Ascending aorta (tissue), 2 donors: Measurements from ENCODE around the gene MSS51. TPM values are rescaled to one million over a fixed set of nuclear protein-coding genes. Genes with fewer than 3 reads are reported as not detected.

Source experiments
- DNase-seq, 2 donors: peaks; one replicate each; pipeline ENCODE4 v3.0.0-alpha.2; 2019; ENCODE audit warnings: low spot score in 2 of 2
- H3K27ac ChIP-seq, 2 donors: fragments of 200-600 bp; sonication (generic); one replicate each; pipeline ENCODE4 v1.5.1; 2016 to 2017; ENCODE audit warnings: mild to moderate bottlenecking in 1 of 2
- H3K27me3 ChIP-seq: fragments of 200-600 bp; sonication (generic); one replicate; pipeline ENCODE4 v1.5.1; 2017
- H3K36me3 ChIP-seq, 2 donors: fragments of 200-600 bp; sonication (generic); one replicate each; pipeline ENCODE4 v1.5.1; 2016
- H3K4me1 ChIP-seq, 2 donors: fragments of 200-600 bp; sonication (generic); one replicate each; pipeline ENCODE4 v1.5.1; 2016 to 2017; ENCODE audit warnings: mild to moderate bottlenecking in 1 of 2
- H3K4me3 ChIP-seq, 2 donors: fragments of 200-600 bp; sonication (generic); one replicate each; pipeline ENCODE4 v1.5.1; 2016 to 2017; ENCODE audit warnings: mild to moderate bottlenecking in 1 of 2
- H3K9me3 ChIP-seq, 2 donors: fragments of 200-600 bp; sonication (generic); one replicate each; pipeline ENCODE4 v1.5.1; 2016
- intact Hi-C: fragments of 100-400 bp; cut with DNase I; formaldehyde crosslinking; loops from one replicate; pipeline ENCODE4 v1.15.1; 2023
- total RNA-seq: library from RNA; depleted of rRNA; stranded (reverse); fragments of >200 nt; gene quantifications from one replicate; pipeline ENCODE4 v1.1.0, GENCODE V29; 2016
- TF ChIP-seq, protein P1 (sequence below), 3 experiments: fragments of 200-600 bp in 2 of 3; fragments of 450-650 bp in 1 of 3; sonication (generic) in 2 of 3; IDR thresholded peaks; one replicate each; pipeline ENCODE4 v1.5.1; 2016 to 2019; ENCODE audit warnings: antibody characterized with exemption in 3 of 3, mild to moderate bottlenecking in 1 of 3, moderate library complexity in 1 of 3

Gene MSS51
- total RNA-seq, 1 donor from 2014 or later = not detected

DNA sequence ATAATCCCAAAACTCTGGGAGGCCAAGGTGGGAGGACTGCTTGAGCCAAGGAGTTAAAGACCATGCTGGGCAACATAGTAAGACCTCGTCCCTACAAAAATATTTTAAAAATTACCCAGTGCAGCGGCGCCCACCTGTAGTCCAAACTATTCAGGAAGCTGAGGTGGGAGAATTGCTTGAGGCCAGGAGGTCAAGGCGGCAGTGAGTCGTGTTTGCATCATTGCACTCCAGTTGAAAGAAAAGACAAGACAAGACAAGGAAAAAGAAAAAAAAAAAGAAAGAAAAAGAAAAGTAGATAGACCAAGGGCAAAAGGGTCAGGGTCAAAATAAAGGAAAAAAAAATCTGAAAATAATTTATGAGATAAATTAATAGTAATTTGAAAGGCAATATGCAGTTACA lies 25.3 kb downstream of the MSS51 start:
- TF ChIP-seq, protein P1, sequence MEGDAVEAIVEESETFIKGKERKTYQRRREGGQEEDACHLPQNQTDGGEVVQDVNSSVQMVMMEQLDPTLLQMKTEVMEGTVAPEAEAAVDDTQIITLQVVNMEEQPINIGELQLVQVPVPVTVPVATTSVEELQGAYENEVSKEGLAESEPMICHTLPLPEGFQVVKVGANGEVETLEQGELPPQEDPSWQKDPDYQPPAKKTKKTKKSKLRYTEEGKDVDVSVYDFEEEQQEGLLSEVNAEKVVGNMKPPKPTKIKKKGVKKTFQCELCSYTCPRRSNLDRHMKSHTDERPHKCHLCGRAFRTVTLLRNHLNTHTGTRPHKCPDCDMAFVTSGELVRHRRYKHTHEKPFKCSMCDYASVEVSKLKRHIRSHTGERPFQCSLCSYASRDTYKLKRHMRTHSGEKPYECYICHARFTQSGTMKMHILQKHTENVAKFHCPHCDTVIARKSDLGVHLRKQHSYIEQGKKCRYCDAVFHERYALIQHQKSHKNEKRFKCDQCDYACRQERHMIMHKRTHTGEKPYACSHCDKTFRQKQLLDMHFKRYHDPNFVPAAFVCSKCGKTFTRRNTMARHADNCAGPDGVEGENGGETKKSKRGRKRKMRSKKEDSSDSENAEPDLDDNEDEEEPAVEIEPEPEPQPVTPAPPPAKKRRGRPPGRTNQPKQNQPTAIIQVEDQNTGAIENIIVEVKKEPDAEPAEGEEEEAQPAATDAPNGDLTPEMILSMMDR (IDR thresholded peaks at IDR 0.05) = no peak
- intact Hi-C loops = no loop called here
- H3K4me1 ChIP-seq = peaks cover 3 to 7% of the 10 kb centered on the region in 2 donors

DNA sequence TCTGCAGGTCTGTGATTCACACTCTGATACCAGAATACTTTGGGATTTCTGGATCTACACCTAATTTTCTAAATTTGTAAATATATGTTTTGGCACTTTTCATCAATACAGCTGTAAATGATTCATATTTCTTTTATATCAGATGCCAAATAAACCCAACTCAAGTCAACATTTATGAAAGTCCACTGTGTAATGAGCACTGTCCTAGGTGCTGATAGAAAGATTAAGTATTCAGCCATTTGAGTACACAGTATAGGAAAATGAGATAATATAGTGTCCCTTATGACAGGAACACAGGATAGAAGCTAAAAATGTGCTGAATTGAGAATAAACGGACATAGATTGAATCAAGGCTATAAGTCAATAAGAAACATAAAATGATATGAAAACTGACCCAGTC lies 25.9 kb downstream of the MSS51 start:
- TF ChIP-seq, protein P1 (IDR thresholded peaks at IDR 0.05) = no peak
- Histone ChIP-seq H3K9me3 (no peaks in the 10 kb centered on the region), H3K4me1 (peaks cover 3 to 6% of the 10 kb centered on the region in 2 donors), H3K36me3 (peaks cover 0 to 11% of the 10 kb centered on the region in 2 donors), H3K27ac (no peak overlapping the region), H3K27me3 (no peaks in the 10 kb centered on the region), H3K4me3 (no peak overlapping the region)
- no peak for DNase-seq
- intact Hi-C loops = no loop called here

More for the DNA sequence above, 25.3 kb downstream of the MSS51 start:
- no peaks in the 10 kb centered on the region for H3K27me3 ChIP-seq
- no peak for DNase-seq
- H3K9me3 ChIP-seq = no peaks in the 10 kb centered on the region
- no peak overlapping the region for H3K27ac ChIP-seq
- no peak overlapping the region for H3K4me3 ChIP-seq
- peaks cover 0 to 11% of the 10 kb centered on the region in 2 donors for H3K36me3 ChIP-seq

DNA sequence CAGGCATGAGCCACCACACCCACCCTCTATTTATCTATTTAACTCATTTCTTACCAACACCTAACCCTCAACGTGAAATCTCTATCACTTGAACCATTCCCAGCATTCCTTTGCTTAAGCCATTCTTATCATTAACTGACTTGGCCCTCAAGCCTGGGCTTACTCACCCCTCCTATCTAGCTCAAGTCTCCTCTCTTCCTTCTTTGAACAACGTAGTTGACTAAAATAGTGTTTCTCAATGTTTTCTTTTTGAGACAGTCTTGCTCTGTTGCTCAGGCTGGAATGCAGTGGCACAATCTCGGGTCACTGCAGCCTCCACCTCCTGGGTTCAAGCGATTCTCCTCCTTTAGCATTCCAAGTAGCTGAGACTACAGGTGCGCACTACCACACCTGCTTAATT lies 26.5 kb downstream of the MSS51 start:
- H3K27ac ChIP-seq = no peak overlapping the region
- no peak for DNase-seq
- H3K4me3 ChIP-seq = no peak overlapping the region
- TF ChIP-seq, protein P1 (IDR thresholded peaks at IDR 0.05) = no peak
- intact Hi-C loops = no loop called here
- peaks cover 0 to under 1% of the 10 kb centered on the region in 2 donors for H3K4me1 ChIP-seq
- no peaks in the 10 kb centered on the region for H3K27me3 ChIP-seq
- peaks cover 0 to 11% of the 10 kb centered on the region in 2 donors for H3K36me3 ChIP-seq
- no peaks in the 10 kb centered on the region for H3K9me3 ChIP-seq

DNA sequence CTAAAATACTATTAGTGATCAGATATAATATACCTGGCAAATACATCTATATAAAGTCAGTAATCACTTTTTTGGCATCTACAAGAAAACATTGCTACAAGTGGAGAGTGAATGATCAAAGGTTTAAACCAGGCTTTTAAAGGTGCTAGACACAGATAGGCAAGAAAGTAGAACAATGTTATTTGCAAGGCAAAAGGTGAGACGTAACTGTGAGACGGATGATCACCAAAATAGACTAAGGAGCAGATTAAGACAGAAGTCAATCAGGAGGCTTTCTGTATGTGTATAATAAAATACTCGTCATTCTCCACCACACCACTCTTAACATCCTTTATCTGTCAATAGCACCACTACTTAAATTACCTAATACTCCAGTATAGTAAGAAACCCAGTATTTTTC lies 27.8 kb downstream of the MSS51 start:
- no peak for DNase-seq
- Histone ChIP-seq H3K4me1 (no peaks in the 10 kb centered on the region), H3K9me3 (no peaks in the 10 kb centered on the region), H3K4me3 (no peak overlapping the region), H3K27ac (no peak overlapping the region), H3K36me3 (peaks cover 0 to 16% of the 10 kb centered on the region in 2 donors), H3K27me3 (no peaks in the 10 kb centered on the region)
- intact Hi-C loops = no loop called here
- TF ChIP-seq, protein P1 (IDR thresholded peaks at IDR 0.05) = no peak

DNA sequence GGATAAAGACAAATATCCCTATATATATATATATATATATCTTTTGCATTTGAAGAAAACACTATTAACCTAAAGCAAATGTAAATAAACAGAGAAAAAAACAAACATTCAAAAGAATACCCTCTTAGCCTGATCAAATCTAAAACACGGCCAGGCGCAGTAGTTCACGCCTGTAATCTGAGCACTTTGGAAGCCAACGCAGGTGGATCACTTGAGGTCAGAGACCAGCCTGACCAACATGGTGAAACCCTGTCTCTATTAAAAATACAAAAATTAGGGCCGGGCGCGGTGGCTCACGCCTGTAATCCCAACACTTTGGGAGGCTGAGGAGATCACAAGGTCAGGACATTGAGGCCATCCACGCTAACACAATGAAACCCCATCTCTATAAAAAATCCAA lies 28.7 kb downstream of the MSS51 start:
- TF ChIP-seq, protein P1 (IDR thresholded peaks at IDR 0.05) = no peak
- H3K9me3 ChIP-seq = no peaks in the 10 kb centered on the region
- no peaks in the 10 kb centered on the region for H3K4me1 ChIP-seq

DNA sequence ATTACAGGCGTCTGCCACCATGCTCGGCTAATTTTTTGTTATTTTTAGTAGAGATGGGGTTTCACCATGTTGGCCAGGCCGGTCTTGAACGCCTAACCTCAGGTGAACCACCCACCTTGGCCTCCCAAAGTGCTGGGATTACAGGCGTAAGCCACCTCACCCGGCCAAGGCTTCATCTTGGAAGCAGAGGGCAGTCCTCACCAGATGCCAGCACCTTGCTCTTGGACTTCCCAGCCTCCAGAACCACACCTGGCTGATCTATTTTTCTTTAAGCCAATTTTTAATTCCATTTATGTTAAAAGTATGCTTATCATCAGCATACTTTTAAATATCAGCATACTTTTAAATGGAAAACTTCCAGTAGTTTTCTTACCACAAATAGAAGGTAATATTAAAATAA lies 31.7 kb downstream of the MSS51 start:
- H3K27ac ChIP-seq = no peak overlapping the region
- no peaks in the 10 kb centered on the region for H3K4me1 ChIP-seq
- H3K27me3 ChIP-seq = no peaks in the 10 kb centered on the region
- peaks cover 20 to 28% of the 10 kb centered on the region in 2 donors for H3K36me3 ChIP-seq
- DNase-seq = no peak
- no peak overlapping the region for H3K4me3 ChIP-seq
- TF ChIP-seq, protein P1 (IDR thresholded peaks at IDR 0.05) = no peak
- H3K9me3 ChIP-seq = no peaks in the 10 kb centered on the region
- intact Hi-C loops = no loop called here

More for the DNA sequence above, 28.7 kb downstream of the MSS51 start:
- H3K27me3 ChIP-seq = no peaks in the 10 kb centered on the region
- no peak for DNase-seq
- intact Hi-C loops = no loop called here
- peaks cover 4 to 22% of the 10 kb centered on the region in 2 donors for H3K36me3 ChIP-seq
- no peak overlapping the region for H3K4me3 ChIP-seq
- H3K27ac ChIP-seq = no peak overlapping the region
